ENCODE measurements around the gene NID2.

NID2 gene

GRCh38 chr14:52023518-52023917 is 45.3 kb downstream of the NID2 start:
- DNase-seq: no peak

- no peak for DNase-seq
Measured at GRCh38 chr14:52021957-52022600, 46.8 kb downstream of the NID2 start.

- DNase-seq: no peak
Measured at GRCh38 chr14:52020866-52021717, 47.8 kb downstream of the NID2 start.

GRCh38 chr14:52020161-52020714 is 48.6 kb downstream of the NID2 start:
- DNase-seq: no peak

GRCh38 chr14:52018970-52019369 is 49.9 kb downstream of the NID2 start:
- no peak for DNase-seq

- no peak for DNase-seq
Measured at GRCh38 chr14:52018252-52018651, 50.6 kb downstream of the NID2 start.

- no peak for DNase-seq
Measured at GRCh38 chr14:52015411-52016030, 53.3 kb downstream of the NID2 start.

GRCh38 chr14:52014601-52015267 is 54.1 kb downstream of the NID2 start:
- DNase-seq: no peak

GRCh38 chr14:52013984-52014600 is 54.8 kb downstream of the NID2 start:
- DNase-seq: no peak

- no peak for DNase-seq
Measured at GRCh38 chr14:52012635-52013034, 56.2 kb downstream of the NID2 start.

- DNase-seq: no peak
Measured at GRCh38 chr14:52011523-52011922, 57.3 kb downstream of the NID2 start.

GRCh38 chr14:52010173-52010693 is 58.6 kb downstream of the NID2 start:
- no peak for DNase-seq

- DNase-seq: no peak
Measured at GRCh38 chr14:52008136-52008535, 60.7 kb downstream of the NID2 start.

- DNase-seq: no peak
Measured at GRCh38 chr14:52007637-52008036, 61.2 kb downstream of the NID2 start.

- DNase-seq: no peak
Measured at GRCh38 chr14:52007211-52007610, 61.6 kb downstream of the NID2 start.

- DNase-seq: no peak
Measured at GRCh38 chr14:52006361-52006760, 62.5 kb downstream of the NID2 start.

GRCh38 chr14:52005625-52006024 is 63.2 kb downstream of the NID2 start:
- no peak for DNase-seq

- DNase-seq: no peak
Measured at GRCh38 chr14:52003324-52003723, 65.5 kb downstream of the NID2 start.

- DNase-seq: no peak
Measured at GRCh38 chr14:52002542-52002941, 66.3 kb downstream of the NID2 start.

GRCh38 chr14:52000696-52001095 is 68.2 kb downstream of the NID2 start:
- no peak for DNase-seq

GRCh38 chr14:52000019-52000582 is 68.8 kb downstream of the NID2 start:
- no peak for DNase-seq

- DNase-seq: no peak
Measured at GRCh38 chr14:51999084-51999483, 69.8 kb downstream of the NID2 start.

Data from GF-D8 (cell line).